Measurements from ENCODE around the gene CSNK1D.

CSNK1D gene

GRCh38 chr17:82281502-82282238, 8.2 kb upstream of the CSNK1D start:
- H3K9me3 ChIP-seq (ENCODE audit: control insufficient read depth, low read length), result no peaks in the 10 kb centered on the region
- H3K36me3 ChIP-seq (ENCODE audit: control insufficient read depth, insufficient read depth, low read length), result no peaks in the 10 kb centered on the region
- no peak overlapping the region for H3K4me3 ChIP-seq (ENCODE audit: low read depth, low read length)
- no peak overlapping the region for H3K9ac ChIP-seq
- H3K27me3 ChIP-seq (ENCODE audit: control insufficient read depth, insufficient read depth, low read length), result no peaks in the 10 kb centered on the region
- no peak overlapping the region for H3K27ac ChIP-seq
- H2AFZ ChIP-seq, result no peak overlapping the region
- TF ChIP-seq, protein P1, sequence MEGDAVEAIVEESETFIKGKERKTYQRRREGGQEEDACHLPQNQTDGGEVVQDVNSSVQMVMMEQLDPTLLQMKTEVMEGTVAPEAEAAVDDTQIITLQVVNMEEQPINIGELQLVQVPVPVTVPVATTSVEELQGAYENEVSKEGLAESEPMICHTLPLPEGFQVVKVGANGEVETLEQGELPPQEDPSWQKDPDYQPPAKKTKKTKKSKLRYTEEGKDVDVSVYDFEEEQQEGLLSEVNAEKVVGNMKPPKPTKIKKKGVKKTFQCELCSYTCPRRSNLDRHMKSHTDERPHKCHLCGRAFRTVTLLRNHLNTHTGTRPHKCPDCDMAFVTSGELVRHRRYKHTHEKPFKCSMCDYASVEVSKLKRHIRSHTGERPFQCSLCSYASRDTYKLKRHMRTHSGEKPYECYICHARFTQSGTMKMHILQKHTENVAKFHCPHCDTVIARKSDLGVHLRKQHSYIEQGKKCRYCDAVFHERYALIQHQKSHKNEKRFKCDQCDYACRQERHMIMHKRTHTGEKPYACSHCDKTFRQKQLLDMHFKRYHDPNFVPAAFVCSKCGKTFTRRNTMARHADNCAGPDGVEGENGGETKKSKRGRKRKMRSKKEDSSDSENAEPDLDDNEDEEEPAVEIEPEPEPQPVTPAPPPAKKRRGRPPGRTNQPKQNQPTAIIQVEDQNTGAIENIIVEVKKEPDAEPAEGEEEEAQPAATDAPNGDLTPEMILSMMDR (IDR thresholded peaks at IDR 0.05), result no peak
- H3K4me2 ChIP-seq (ENCODE audit: low read length), result no peak overlapping the region
- H3K4me1 ChIP-seq, result peaks cover 10% of the 10 kb centered on the region
- no peaks in the 10 kb centered on the region for H3K79me2 ChIP-seq

DNA sequence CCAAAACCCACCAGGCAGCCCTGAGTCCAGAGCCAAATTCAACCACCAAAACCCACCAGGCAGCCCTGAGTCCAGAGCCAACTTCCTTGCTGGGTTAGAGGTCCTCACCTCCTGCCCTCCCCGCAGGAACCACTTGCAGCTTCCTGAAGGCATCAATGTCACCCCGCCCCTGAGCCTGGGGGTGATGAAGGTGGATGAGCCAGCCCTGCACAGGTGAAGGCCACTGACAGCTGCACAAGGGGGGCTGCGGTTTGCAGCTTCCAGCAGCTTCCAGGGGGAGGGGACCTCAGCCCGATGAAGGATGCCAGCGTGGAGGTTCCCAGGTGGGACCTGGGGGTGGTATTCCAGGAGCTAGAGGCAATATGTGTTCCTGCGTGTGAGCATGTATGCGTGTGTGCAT, 7.6 kb upstream of the CSNK1D start:
- H3K4me2 ChIP-seq (ENCODE audit: low read length), result no peak overlapping the region
- H3K27ac ChIP-seq, result no peak overlapping the region
- H2AFZ ChIP-seq, result no peak overlapping the region
- H3K79me2 ChIP-seq, result no peaks in the 10 kb centered on the region
- TF ChIP-seq, protein P1 (IDR thresholded peaks at IDR 0.05), result no peak
- no peak overlapping the region for H3K4me3 ChIP-seq (ENCODE audit: low read depth, low read length)
- no peak overlapping the region for H3K9ac ChIP-seq
- peaks cover 10% of the 10 kb centered on the region for H3K4me1 ChIP-seq
- no peaks in the 10 kb centered on the region for H3K9me3 ChIP-seq (ENCODE audit: control insufficient read depth, low read length)
- H3K27me3 ChIP-seq (ENCODE audit: control insufficient read depth, insufficient read depth, low read length), result no peaks in the 10 kb centered on the region
- no peaks in the 10 kb centered on the region for H3K36me3 ChIP-seq (ENCODE audit: control insufficient read depth, insufficient read depth, low read length)

- Histone ChIP-seq H3K4me2 (ENCODE audit: low read length) (no peak overlapping the region), H3K4me3 (ENCODE audit: low read depth, low read length) (no peak overlapping the region), H3K79me2 (no peaks in the 10 kb centered on the region), H3K27me3 (ENCODE audit: control insufficient read depth, insufficient read depth, low read length) (no peaks in the 10 kb centered on the region), H2AFZ (no peak overlapping the region), H3K9ac (no peak overlapping the region), H3K9me3 (ENCODE audit: control insufficient read depth, low read length) (no peaks in the 10 kb centered on the region), H3K36me3 (ENCODE audit: control insufficient read depth, insufficient read depth, low read length) (no peaks in the 10 kb centered on the region), H3K4me1 (peaks cover 10% of the 10 kb centered on the region), H3K27ac (no peak overlapping the region)
- TF ChIP-seq, protein P1 (IDR thresholded peaks at IDR 0.05), result no peak
Measured at GRCh38 chr17:82280537-82280936, 7.0 kb upstream of the CSNK1D start.

DNA sequence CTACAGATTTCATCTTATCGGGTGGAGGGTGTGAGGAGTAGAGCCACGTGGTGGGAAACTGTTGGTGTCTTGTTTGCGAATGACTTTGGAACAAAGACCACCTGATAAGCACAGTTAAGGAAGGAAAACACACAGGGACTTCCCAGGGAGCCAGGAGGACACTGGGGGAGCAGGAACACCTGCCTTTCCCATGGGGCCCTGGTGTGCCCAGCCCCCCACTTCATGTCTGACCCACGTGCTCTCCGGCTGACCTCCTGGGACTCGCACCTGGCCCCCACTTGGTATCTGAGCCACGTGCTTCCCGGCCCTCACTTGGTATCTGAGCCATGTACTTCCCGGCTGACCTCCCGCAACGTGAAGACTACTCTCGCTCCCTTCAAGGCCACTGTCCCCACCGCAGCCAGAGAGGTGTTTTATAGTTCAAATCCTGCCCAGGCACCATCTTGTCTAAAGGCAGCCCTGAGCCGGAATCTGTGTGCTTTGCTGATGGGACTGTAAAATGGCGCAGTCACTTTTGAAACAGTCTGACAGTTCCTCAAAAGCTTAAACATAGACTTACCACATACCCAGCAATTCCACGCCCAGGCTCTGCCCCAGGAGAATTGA, 5.4 kb upstream of the CSNK1D start:
- no peaks in the 10 kb centered on the region for H3K27me3 ChIP-seq (ENCODE audit: control insufficient read depth, insufficient read depth, low read length)
- H3K79me2 ChIP-seq, result peaks cover 5% of the 10 kb centered on the region
- TF ChIP-seq, protein P1 (IDR thresholded peaks at IDR 0.05), result no peak
- no peak overlapping the region for H3K4me3 ChIP-seq (ENCODE audit: low read depth, low read length)
- no peak overlapping the region for H2AFZ ChIP-seq
- H3K9me3 ChIP-seq (ENCODE audit: control insufficient read depth, low read length), result no peaks in the 10 kb centered on the region
- no peaks in the 10 kb centered on the region for H3K36me3 ChIP-seq (ENCODE audit: control insufficient read depth, insufficient read depth, low read length)
- no peak overlapping the region for H3K9ac ChIP-seq
- no peak overlapping the region for H3K27ac ChIP-seq
- H3K4me1 ChIP-seq, result peaks cover 10% of the 10 kb centered on the region
- H3K4me2 ChIP-seq (ENCODE audit: low read length), result no peak overlapping the region

DNA sequence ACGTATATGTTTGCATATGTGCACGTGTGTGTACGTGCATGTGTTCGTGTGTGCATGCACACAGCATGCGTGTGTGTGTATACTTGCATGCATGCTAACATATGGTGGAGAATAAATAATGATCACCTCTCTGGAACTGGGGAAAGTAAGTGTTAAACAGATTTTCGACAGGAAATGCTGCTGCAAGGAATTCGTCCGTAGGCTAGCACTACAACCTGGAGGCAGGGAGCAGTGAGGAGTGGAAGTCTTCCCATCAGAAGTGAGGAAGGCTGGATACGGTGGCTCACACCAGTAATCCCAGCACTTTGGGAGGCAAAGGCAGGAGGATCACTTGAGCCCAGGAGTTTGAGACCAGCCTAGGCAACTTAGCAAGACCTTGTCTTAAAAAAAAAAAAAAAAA, 4.8 kb upstream of the CSNK1D start:
- Histone ChIP-seq H3K4me3 (ENCODE audit: low read depth, low read length) (no peak overlapping the region), H3K27me3 (ENCODE audit: control insufficient read depth, insufficient read depth, low read length) (no peaks in the 10 kb centered on the region), H3K4me1 (peaks cover 7% of the 10 kb centered on the region), H3K27ac (no peak overlapping the region), H2AFZ (no peak overlapping the region), H3K79me2 (peaks cover 5% of the 10 kb centered on the region), H3K9me3 (ENCODE audit: control insufficient read depth, low read length) (no peaks in the 10 kb centered on the region), H3K36me3 (ENCODE audit: control insufficient read depth, insufficient read depth, low read length) (no peaks in the 10 kb centered on the region), H3K4me2 (ENCODE audit: low read length) (no peak overlapping the region), H3K9ac (no peak overlapping the region)
- TF ChIP-seq, protein P1 (IDR thresholded peaks at IDR 0.05), result no peak
